K562 (cell line): Measurements from ENCODE around the gene DYNC2H1. TPM values are rescaled to one million over a fixed set of nuclear protein-coding genes. Genes with fewer than 3 reads are reported as not detected.

Experiments
- ATAC-seq: fragments of 200-7000 bp; cut with Tn5 transposase; 3 replicates; pipeline ENCODE4 v1.9.1; 2020; ENCODE audit warnings: moderate library complexity
- BruUV-seq: library from RNA; stranded (reverse); fragments of 400-500 nt; replicated peaks from 2 replicates; lab custom pipeline; 2021; lab: Mats Ljungman, UMichigan
- CTCF ChIA-PET: fragments of 300-600 bp; formaldehyde crosslinking; extraction: SDS; loops from one replicate; lab custom pipeline; 2021; ENCODE audit warnings: low intra/inter-chr PET ratio; lab: Yijun Ruan, JAX
- POLR2A ChIA-PET: fragments of 300-600, 350-650 bp; sonication (Branson Sonifier 250); formaldehyde crosslinking; extraction: SDS; loops from one replicate; lab custom pipeline; 2021; ENCODE audit warnings: antibody characterized with exemption, inconsistent platforms; lab: Yijun Ruan, JAX
- DNase-seq, 4 experiments: peaks; one replicate each; pipeline versions ENCODE4 v3.0.0 to v3.0.0-alpha.2; 2011 to 2018; ENCODE audit warnings: low spot score in 3 of 4, mixed read lengths in 3 of 4; ENCODE audit errors: extremely low read depth in 1 of 4
- FAIRE-seq: peaks from 2 replicates; lab custom pipeline; 2011; peaks lifted over from hg19 to GRCh38; lab: Jason Lieb, UNC
- H2AFZ ChIP-seq: 2 replicates; pipeline ENCODE4 v1.6.0; 2011; ENCODE audit warnings: low read depth, low read length, control low read depth, inconsistent platforms
- H3K27ac ChIP-seq: fragments of 200-600 bp; 3 replicates; pipeline ENCODE4 v1.8.0; 2011; ENCODE audit warnings: low read depth, mild to moderate bottlenecking, control low read depth, inconsistent platforms, low read length, moderate library complexity, mixed read lengths; ENCODE audit errors: extremely low read depth
- H3K27me3 ChIP-seq, 2 experiments: fragments of 300-600 bp in 1 of 2; 2 replicates in 1 of 2; 3 replicates in 1 of 2; pipeline versions ENCODE4 v1.6.0 to v1.8.0; 2011; ENCODE audit warnings: inconsistent platforms in 2 of 2, low read length in 2 of 2, mild to moderate bottlenecking in 1 of 2, mixed read lengths in 1 of 2, moderate library complexity in 1 of 2; ENCODE audit not compliant: control insufficient read depth in 2 of 2, insufficient read depth in 2 of 2
- H3K36me3 ChIP-seq: fragments of 300-600 bp; 3 replicates; pipeline ENCODE4 v1.8.0; 2011; ENCODE audit warnings: mild to moderate bottlenecking, low read length, inconsistent platforms; ENCODE audit not compliant: control insufficient read depth, insufficient read depth
- H3K4me1 ChIP-seq, 2 experiments: fragments of 200-600 bp in 1 of 2; replicated peaks in 1 of 2; 2 replicates in 1 of 2; 3 replicates in 1 of 2; pipeline versions ENCODE4 v1.5.1 to v1.8.0; 2011; ENCODE audit warnings: inconsistent platforms in 2 of 2, low read length in 2 of 2, mild to moderate bottlenecking in 1 of 2, mixed read lengths in 1 of 2, moderate library complexity in 1 of 2; ENCODE audit not compliant: control insufficient read depth in 2 of 2, insufficient read depth in 2 of 2
- H3K4me2 ChIP-seq: 2 replicates; pipeline ENCODE4 v1.6.1; 2011; ENCODE audit warnings: low read length, control low read depth, inconsistent platforms, mixed read lengths; ENCODE audit not compliant: insufficient read depth
- H3K4me3 ChIP-seq: fragments of 200-600 bp; sonication (generic), shearing (Covaris generic); 2 replicates; pipeline ENCODE4 v1.5.1; 2016; ENCODE audit warnings: control low read depth, inconsistent platforms
- H3K79me2 ChIP-seq: fragments of 200-600 bp; 3 replicates; pipeline ENCODE4 v1.8.0; 2011; ENCODE audit warnings: low read length, inconsistent platforms; ENCODE audit not compliant: control insufficient read depth, insufficient read depth
- H3K9ac ChIP-seq, 2 experiments: 2 replicates each; pipeline versions ENCODE4 v1.6.0 to v1.6.1; 2011; ENCODE audit warnings: low read depth in 2 of 2, low read length in 2 of 2, control low read depth in 1 of 2, inconsistent platforms in 1 of 2, mild to moderate bottlenecking in 1 of 2, mixed read lengths in 1 of 2; ENCODE audit not compliant: insufficient read depth in 1 of 2
- H3K9me1 ChIP-seq: one replicate; pipeline ENCODE4 v1.6.0; 2011; ENCODE audit warnings: inconsistent platforms, mild to moderate bottlenecking, low read length, moderate library complexity; ENCODE audit not compliant: control insufficient read depth, insufficient read depth
- H3K9me3 ChIP-seq: replicated peaks from 2 replicates; pipeline ENCODE4 v1.5.1; 2011; ENCODE audit warnings: low read depth, low read length, inconsistent platforms; ENCODE audit not compliant: control insufficient read depth, insufficient read depth
- H4K20me1 ChIP-seq: replicated peaks from 2 replicates; pipeline ENCODE4 v1.6.1; 2011; ENCODE audit warnings: low read length, inconsistent platforms, mixed read lengths; ENCODE audit not compliant: control insufficient read depth, insufficient read depth
- EP400 ChIP-seq: fragments of 450-650 bp; IDR thresholded peaks from 2 replicates; pipeline ENCODE4 v1.6.1; 2017; ENCODE audit warnings: antibody characterized with exemption, mild to moderate bottlenecking, moderate library complexity
- HLTF ChIP-seq: fragments of 450-650 bp; IDR thresholded peaks from 2 replicates; pipeline ENCODE4 v1.6.1; 2016
- MAFF ChIP-seq: IDR thresholded peaks from 2 replicates; pipeline ENCODE4 v1.6.1; 2012; ENCODE audit warnings: low read length, improper control_type of control experiment
- MAFG ChIP-seq: fragments of 450-650 bp; conservative IDR thresholded peaks from 2 replicates; pipeline ENCODE4 v1.6.1; 2016; ENCODE audit warnings: missing genetic modification characterization, missing compliant biosample characterization
- MAFK ChIP-seq: IDR thresholded peaks from 2 replicates; pipeline ENCODE4 v1.6.1; 2011; ENCODE audit warnings: low read length, improper control_type of control experiment
- RBM15 ChIP-seq: fragments of 200-400 bp; formaldehyde crosslinking; IDR thresholded peaks from 2 replicates; pipeline ENCODE4 v1.6.1; 2018; ENCODE audit warnings: mild to moderate bottlenecking, low read length, moderate library complexity; ENCODE audit not compliant: insufficient read depth
- ZNF76 ChIP-seq: fragments of 250-450 bp; sonication (Bioruptor Pico); IDR thresholded peaks from 2 replicates; pipeline ENCODE4 v1.4.0; 2020; ENCODE audit warnings: mild to moderate bottlenecking, moderate library complexity, borderline replicate concordance
- in situ Hi-C: fragments of 300-500 bp; cut with MboI; formaldehyde crosslinking; loops from 4 replicates; pipeline ENCODE4 v1.15.0; 2018; ENCODE audit warnings: inconsistent platforms, mixed read lengths
- intact Hi-C: fragments of 100-400 bp; cut with micrococcal nuclease; formaldehyde crosslinking; loops from 2 replicates; pipeline ENCODE4 v1.14.2; 2022
- polyA plus RNA-seq, 8 experiments: library from polyadenylated mRNA; depleted of rRNA in 4 of 8; stranded (reverse) in 5 of 8; unstranded in 3 of 8; fragments of >200 nt; fragmentation: Nextera tagmentation in 2 of 8; fragmentation: Illumina TruSeq in 1 of 8; extraction: Ambion mirVana in 2 of 8; extraction: Trizol in 1 of 8; gene quantifications; 2 replicates each; pipeline versions ENCODE4 v1.2.1 to v1.2.3, GENCODE V29; 2011 to 2014; ENCODE audit warnings: inconsistent platforms in 1 of 8, missing spikeins in 1 of 8
- total RNA-seq, 7 experiments: library from RNA; depleted of rRNA in 6 of 7; stranded (reverse); fragments of >200 nt in 6 of 7; fragmentation: Illumina TruSeq in 2 of 7; extraction: Trizol in 2 of 7; gene quantifications; 2 replicates each; pipeline versions ENCODE4 v1.2.1 to v1.2.3, GENCODE V29; 2011 to 2021; ENCODE audit warnings: low replicate concordance in 1 of 7
- TF ChIP-seq, protein P1 (sequence below): IDR thresholded peaks from 3 replicates; pipeline ENCODE4 v1.6.1; 2011; ENCODE audit warnings: borderline replicate concordance, mild to moderate bottlenecking, moderate library complexity; ENCODE audit not compliant: insufficient read length; ENCODE audit errors: extremely low read depth
- TF ChIP-seq, protein P2 (sequence below): sonication (generic); formaldehyde crosslinking; IDR thresholded peaks from 2 replicates; pipeline ENCODE4 v1.8.0; 2022; ENCODE audit warnings: mild to moderate bottlenecking, missing genetic modification reagents
- TF ChIP-seq, protein P3 (sequence below): fragments of 250-450 bp; sonication (Bioruptor Pico); IDR thresholded peaks from 2 replicates; pipeline ENCODE4 v1.8.0; 2022; ENCODE audit warnings: inconsistent platforms
- TF ChIP-seq, protein P4 (sequence below): fragments of 250-450 bp; sonication (Bioruptor Pico); IDR thresholded peaks from 2 replicates; pipeline ENCODE4 v1.5.0; 2021; ENCODE audit warnings: mild to moderate bottlenecking, moderate library complexity

The DYNC2H1 gene
- total and polyA plus RNA-seq, 9 of the 15 experiments (the other 6 are each of a cell fraction or from before 2014, with no cell fraction given), result 0.08 to 0.64 (median 0.20) TPM

DNA sequence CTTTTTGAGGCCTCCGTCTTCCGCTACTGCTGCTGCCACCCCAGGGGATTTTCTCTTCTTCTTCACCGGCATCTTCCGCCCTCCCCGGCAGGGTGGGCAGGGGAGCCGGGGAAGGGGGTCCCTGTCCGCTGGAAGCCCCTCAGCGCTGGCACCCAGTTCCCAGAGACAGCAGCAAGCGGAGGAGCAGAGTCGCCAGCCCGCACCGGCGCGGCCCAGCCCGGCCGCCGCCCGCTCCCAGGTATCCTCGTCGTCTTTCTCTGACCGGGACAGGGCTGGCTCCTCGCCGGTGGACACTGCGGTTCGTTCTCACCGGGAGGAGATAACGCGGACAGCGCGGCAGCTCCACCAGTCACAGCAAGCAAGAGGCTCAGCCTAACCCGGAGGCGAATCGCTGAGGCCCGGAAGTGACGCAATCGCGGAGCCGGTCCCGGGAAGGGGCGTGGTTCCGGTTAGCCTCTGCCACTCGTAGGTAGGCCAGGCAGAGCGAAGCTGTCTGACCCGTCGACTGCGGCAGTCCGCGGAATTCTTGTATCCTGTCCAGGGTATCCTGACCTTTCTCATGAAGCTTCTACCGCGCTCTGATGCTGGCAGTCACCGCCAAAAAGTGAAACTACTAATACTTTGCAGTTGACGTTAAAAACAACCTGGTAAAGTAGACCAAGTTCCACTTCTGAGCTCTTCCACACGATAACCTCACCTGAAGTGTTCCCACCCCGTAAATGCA, 17.3 kb upstream of the DYNC2H1 start, which contains the start of gene DCUN1D5 (continued):
- TF ChIP-seq, protein P1, sequence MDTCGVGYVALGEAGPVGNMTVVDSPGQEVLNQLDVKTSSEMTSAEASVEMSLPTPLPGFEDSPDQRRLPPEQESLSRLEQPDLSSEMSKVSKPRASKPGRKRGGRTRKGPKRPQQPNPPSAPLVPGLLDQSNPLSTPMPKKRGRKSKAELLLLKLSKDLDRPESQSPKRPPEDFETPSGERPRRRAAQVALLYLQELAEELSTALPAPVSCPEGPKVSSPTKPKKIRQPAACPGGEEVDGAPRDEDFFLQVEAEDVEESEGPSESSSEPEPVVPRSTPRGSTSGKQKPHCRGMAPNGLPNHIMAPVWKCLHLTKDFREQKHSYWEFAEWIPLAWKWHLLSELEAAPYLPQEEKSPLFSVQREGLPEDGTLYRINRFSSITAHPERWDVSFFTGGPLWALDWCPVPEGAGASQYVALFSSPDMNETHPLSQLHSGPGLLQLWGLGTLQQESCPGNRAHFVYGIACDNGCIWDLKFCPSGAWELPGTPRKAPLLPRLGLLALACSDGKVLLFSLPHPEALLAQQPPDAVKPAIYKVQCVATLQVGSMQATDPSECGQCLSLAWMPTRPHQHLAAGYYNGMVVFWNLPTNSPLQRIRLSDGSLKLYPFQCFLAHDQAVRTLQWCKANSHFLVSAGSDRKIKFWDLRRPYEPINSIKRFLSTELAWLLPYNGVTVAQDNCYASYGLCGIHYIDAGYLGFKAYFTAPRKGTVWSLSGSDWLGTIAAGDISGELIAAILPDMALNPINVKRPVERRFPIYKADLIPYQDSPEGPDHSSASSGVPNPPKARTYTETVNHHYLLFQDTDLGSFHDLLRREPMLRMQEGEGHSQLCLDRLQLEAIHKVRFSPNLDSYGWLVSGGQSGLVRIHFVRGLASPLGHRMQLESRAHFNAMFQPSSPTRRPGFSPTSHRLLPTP, result no peak
- TF ChIP-seq, protein P2, sequence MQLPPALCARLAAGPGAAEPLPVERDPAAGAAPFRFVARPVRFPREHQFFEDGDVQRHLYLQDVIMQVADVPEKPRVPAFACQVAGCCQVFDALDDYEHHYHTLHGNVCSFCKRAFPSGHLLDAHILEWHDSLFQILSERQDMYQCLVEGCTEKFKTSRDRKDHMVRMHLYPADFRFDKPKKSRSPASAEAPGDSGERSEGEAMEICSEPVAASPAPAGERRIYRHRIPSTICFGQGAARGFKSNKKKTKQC, result 0 out of 2 replicates have a peak, but pooled peaks have one; percentile 81

DNA sequence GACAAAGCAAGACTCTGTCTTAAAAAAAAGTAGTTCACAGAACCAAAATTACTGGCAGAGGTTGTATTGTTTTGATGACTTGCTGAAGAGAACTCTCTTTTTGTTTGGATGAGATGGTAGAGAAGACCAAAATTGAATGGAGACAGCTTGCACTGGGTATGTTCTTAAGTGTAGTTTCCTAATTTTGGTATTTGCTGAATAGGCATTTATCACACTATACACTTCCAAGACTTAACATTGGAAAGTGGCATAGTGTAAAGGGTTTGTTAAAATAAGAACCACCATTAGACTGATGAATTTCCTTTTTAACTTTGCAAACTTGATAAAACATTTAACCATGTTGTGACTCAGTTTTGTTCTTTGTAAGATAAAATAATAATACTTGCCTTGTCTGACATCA, 11.9 kb upstream of the DYNC2H1 start:
- H3K27ac ChIP-seq, result no peak overlapping the region
- no peak overlapping the region for H3K9ac ChIP-seq
- ATAC-seq, result no peak
- H2AFZ ChIP-seq, result no peak overlapping the region
- no peak overlapping the region for H3K4me2 ChIP-seq
- H3K79me2 ChIP-seq, result peaks cover 2% of the 10 kb centered on the region; the same call in 1 of the 3 replicates
- H3K27me3 ChIP-seq, result peaks cover 0 to 3% of the 10 kb centered on the region in 2 experiments; a peak in 2 of 5 replicates
- intact Hi-C loops (no loop called here), in situ Hi-C loops (no loop called here)
- no TSS peak for BruUV-seq
- H3K9me1 ChIP-seq, result no peaks in the 10 kb centered on the region
- no peaks in the 10 kb centered on the region for H4K20me1 ChIP-seq
- no peak overlapping the region for H3K4me3 ChIP-seq
- no peaks in the 10 kb centered on the region for H3K9me3 ChIP-seq
- no peak for DNase-seq
- no peak for FAIRE-seq
- CTCF ChIA-PET, result no interaction called here
- H3K4me1 ChIP-seq, result no peaks in the 10 kb centered on the region
- H3K36me3 ChIP-seq, result no peaks in the 10 kb centered on the region
- POLR2A ChIA-PET, result no interaction called here
- TF ChIP-seq RBM15 (no peak), HLTF (no peak), MAFF (peak; percentile 84), ZNF76 (no peak), EP400 (no peak), MAFK (peak; percentile 76), MAFG (tag) (peak; percentile 69)
- TF ChIP-seq, protein P3, sequence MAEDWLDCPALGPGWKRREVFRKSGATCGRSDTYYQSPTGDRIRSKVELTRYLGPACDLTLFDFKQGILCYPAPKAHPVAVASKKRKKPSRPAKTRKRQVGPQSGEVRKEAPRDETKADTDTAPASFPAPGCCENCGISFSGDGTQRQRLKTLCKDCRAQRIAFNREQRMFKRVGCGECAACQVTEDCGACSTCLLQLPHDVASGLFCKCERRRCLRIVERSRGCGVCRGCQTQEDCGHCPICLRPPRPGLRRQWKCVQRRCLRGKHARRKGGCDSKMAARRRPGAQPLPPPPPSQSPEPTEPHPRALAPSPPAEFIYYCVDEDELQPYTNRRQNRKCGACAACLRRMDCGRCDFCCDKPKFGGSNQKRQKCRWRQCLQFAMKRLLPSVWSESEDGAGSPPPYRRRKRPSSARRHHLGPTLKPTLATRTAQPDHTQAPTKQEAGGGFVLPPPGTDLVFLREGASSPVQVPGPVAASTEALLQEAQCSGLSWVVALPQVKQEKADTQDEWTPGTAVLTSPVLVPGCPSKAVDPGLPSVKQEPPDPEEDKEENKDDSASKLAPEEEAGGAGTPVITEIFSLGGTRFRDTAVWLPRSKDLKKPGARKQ, result no peak
- TF ChIP-seq, protein P4, sequence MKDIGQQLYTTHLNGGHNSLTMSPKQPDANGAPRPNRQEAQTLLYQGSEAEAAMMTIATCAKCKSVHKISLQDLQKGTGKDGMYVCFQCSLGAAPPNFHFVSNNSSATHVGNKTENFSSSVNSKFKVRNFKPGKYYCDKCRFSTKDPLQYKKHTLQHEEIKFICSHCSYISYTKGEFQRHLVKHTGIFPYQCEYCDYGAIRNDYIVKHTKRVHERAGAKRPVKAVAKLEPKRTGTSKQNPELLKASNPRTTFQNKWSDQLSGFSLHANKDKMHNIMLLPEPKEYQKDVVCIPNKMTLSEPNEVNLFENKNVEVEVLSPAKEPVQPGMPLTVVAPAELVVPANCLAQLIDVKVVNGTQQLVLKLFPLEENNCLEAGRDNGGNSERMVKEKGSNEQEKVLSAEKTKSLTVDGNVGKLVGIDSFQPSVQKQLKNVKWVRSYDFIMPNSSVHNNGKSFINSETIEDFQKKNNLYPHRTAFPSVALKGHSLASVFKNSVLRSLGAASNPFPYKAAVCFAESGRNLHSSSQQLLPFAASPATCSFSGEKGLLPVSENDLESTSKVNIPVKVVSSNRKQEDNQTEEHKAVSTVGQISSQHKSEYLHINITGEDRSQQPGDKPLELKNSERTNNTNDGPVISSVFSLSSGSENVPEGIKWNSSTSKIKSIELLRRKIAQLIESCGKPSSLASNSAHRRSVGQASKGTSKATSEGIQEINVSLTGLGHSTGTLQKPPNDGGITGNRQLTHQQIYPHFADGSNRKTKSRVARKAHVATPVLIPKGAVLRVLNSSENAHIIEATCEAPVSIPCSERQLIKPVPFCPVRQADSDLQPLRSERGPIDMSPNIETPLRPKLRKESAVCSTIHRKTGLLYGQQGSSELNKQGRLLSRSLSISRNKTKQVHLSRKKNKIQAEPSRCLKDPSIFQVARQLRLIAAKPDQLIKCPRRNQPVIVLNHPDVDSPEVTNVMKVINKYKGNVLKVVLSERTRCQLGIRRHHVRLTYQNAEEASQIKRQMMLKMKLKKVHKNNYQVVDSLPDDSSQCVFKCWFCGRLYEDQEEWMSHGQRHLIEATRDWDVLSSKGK (CRISPR knock-in tag), result no peak
